ENCODE measurements around the gene TRAPPC14.

DNA sequence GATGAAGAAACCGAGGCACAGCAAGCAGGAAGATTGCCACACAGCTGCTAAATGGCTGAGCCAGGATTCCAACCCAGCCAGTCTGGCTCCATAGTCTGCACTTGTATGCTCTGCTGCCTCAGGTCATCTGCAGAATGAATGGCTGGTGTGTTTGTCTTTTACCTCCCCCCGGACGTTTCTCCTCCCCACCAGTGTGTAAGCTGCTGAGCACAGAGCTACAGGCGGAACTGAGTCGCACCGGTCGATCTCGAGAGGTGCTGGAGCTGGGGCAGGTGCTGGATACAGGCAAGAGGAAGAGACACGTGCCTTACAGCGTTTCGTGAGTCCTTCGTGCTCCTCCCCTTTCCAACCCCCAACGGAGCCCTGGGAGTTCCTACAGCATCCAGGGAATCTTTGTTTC lies 36.5 kb downstream of the TRAPPC14 start:
- TF ChIP-seq, protein P1, sequence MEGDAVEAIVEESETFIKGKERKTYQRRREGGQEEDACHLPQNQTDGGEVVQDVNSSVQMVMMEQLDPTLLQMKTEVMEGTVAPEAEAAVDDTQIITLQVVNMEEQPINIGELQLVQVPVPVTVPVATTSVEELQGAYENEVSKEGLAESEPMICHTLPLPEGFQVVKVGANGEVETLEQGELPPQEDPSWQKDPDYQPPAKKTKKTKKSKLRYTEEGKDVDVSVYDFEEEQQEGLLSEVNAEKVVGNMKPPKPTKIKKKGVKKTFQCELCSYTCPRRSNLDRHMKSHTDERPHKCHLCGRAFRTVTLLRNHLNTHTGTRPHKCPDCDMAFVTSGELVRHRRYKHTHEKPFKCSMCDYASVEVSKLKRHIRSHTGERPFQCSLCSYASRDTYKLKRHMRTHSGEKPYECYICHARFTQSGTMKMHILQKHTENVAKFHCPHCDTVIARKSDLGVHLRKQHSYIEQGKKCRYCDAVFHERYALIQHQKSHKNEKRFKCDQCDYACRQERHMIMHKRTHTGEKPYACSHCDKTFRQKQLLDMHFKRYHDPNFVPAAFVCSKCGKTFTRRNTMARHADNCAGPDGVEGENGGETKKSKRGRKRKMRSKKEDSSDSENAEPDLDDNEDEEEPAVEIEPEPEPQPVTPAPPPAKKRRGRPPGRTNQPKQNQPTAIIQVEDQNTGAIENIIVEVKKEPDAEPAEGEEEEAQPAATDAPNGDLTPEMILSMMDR (IDR thresholded peaks at IDR 0.05), result no peak
- TF ChIP-seq POLR2A (IDR thresholded peaks at IDR 0.05) (no peak), POLR2AphosphoS5 (IDR thresholded peaks at IDR 0.05) (no peak)
